Lung (tissue), 12 donors: Measurements from ENCODE around the gene GPATCH8. TPM values are rescaled to one million over a fixed set of nuclear protein-coding genes. Genes with fewer than 3 reads are reported as not detected.

Experiments used
- ATAC-seq: fragments of 200-7000 bp; cut with Tn5 transposase; one replicate; pipeline ENCODE4 v1.9.1; 2020; ENCODE audit warnings: moderate number of reproducible peaks; ENCODE audit not compliant: insufficient read depth, low FRiP score
- DNase-seq, 3 donors: peaks; one replicate each; pipeline ENCODE4 v3.0.0-alpha.2; 2013 to 2017
- H3K27ac ChIP-seq, 2 donors: one replicate each; pipeline ENCODE4 v1.5.1; 2013; ENCODE audit warnings: mild to moderate bottlenecking in 2 of 2, moderate library complexity in 2 of 2, control low read depth in 1 of 2, inconsistent platforms in 1 of 2, low read depth in 1 of 2, low read length in 1 of 2
- H3K27me3 ChIP-seq, 3 donors: one replicate each; pipeline ENCODE4 v1.5.1; 2013; ENCODE audit warnings: low read length in 2 of 3; ENCODE audit not compliant: control insufficient read depth in 3 of 3, insufficient read depth in 3 of 3
- H3K36me3 ChIP-seq, 4 donors: one replicate each; pipeline ENCODE4 v1.5.1; 2013; ENCODE audit warnings: low read length in 4 of 4, mild to moderate bottlenecking in 1 of 4, moderate library complexity in 1 of 4; ENCODE audit not compliant: control insufficient read depth in 4 of 4, insufficient read depth in 4 of 4
- H3K4me1 ChIP-seq, 5 donors: one replicate each; pipeline ENCODE4 v1.5.1; 2013; ENCODE audit warnings: low read length in 5 of 5, mild to moderate bottlenecking in 2 of 5, moderate library complexity in 1 of 5; ENCODE audit not compliant: control insufficient read depth in 5 of 5, insufficient read depth in 5 of 5
- H3K4me3 ChIP-seq: one replicate; pipeline ENCODE4 v1.5.1; 2013; ENCODE audit warnings: mild to moderate bottlenecking, control low read depth, moderate library complexity
- H3K9ac ChIP-seq, 2 donors: one replicate each; pipeline ENCODE4 v1.5.1; 2013; ENCODE audit warnings: low read length in 2 of 2, control low read depth in 1 of 2; ENCODE audit not compliant: insufficient read depth in 1 of 2
- H3K9me3 ChIP-seq, 4 donors: one replicate each; pipeline ENCODE4 v1.5.1; 2013; ENCODE audit warnings: low read length in 3 of 4, mild to moderate bottlenecking in 1 of 4, moderate library complexity in 1 of 4; ENCODE audit not compliant: control insufficient read depth in 4 of 4, insufficient read depth in 3 of 4
- CTCF ChIP-seq: IDR thresholded peaks from 2 replicates; pipeline ENCODE4 v1.5.1; 2012; ENCODE audit warnings: mild to moderate bottlenecking; ENCODE audit errors: control extremely low read depth, extremely low read depth
- WGBS, 2 donors: extraction: QIAGEN DNeasy Blood & Tissue Kit; methylation state at CpG; one replicate each; pipeline ENCODE4 v1.1.7; 2013; 5-methylcytosine and 5-hydroxymethylcytosine counted together
- polyA plus RNA-seq, 2 donors: library from polyadenylated mRNA; stranded (reverse); fragments of 200-250 nt; gene quantifications; one replicate each; pipeline ENCODE4 v1.2.1, GENCODE V29; 2013
- total RNA-seq, 2 donors: library from RNA; depleted of rRNA in 1 of 2; stranded (reverse); fragments of >200 nt in 1 of 2; gene quantifications; one replicate each; pipeline ENCODE4 v1.2.1, GENCODE V29; 2014 to 2021
- donor health status: control.
- donor health status: control.
- donor health status: Bipolar disorder and iron deficiency.
- donor health status: healthy.
- donor health status: DM: yes; HTN: yes; CAD: no.

GPATCH8 gene
- total and polyA plus RNA-seq, 4 donors, result 8.9 to 62.0 (median 23.8) TPM

GRCh38 chr17:44417553-44417952 lies 85.7 kb downstream of the GPATCH8 start:
- TF ChIP-seq CTCF, result no peak
- Histone ChIP-seq H3K9ac (no peak overlapping the region), H3K4me3 (no peak overlapping the region), H3K27ac (no peak overlapping the region), H3K27me3 (no peaks in the 10 kb centered on the region), H3K36me3 (peaks cover 0 to 27% (median 8%) of the 10 kb centered on the region in 4 donors), H3K4me1 (no peaks in the 10 kb centered on the region), H3K9me3 (no peaks in the 10 kb centered on the region)
- WGBS, 2 donors, result 74 to 81% methylated on average over 2 of the region's 2 CpGs
- ATAC-seq (peak; percentile 58), DNase-seq (no peak)

DNA sequence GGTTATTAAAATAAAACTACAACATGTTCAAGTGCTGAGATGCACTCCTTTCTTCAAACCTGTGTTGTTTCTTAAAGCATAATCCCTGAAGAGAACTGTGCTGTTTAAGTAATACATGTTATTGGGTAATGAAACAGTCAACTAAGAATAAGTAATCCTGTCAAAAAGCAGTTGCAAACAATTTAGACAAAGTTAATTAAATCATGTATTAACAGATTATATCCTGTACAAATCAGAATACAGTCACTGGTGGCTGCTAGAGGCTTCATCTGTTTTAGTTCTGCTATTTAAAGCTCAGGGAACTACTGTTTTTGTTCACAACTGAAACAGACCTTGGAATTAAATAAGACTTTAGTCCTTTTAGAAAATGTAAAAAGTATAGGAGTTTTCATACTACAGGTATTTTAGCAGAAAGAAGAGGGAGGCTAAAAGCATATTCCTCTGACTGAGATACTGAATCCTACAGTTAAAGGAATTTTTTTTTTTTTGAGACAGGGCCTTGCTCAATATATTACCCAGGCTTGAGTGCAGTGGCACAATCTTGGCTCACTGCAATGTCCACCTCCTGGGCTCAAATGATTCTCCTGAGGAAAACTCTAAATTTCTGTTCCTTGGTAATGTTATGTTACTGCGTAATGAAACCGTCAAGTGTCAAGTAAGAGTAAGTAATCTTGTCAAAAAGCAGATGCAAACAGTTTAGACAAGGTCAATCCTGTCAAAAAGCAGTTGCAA lies 86.5 kb downstream of the GPATCH8 start:
- Histone ChIP-seq H3K9ac (no peak overlapping the region), H3K4me3 (no peak overlapping the region), H3K9me3 (no peaks in the 10 kb centered on the region), H3K36me3 (peaks cover 0 to 28% (median 8%) of the 10 kb centered on the region in 4 donors), H3K4me1 (no peaks in the 10 kb centered on the region), H3K27ac (no peak overlapping the region), H3K27me3 (no peaks in the 10 kb centered on the region)
- WGBS, 2 donors, result 92 to 94% methylated on average over 2 of the region's 2 CpGs
- no peak for ATAC-seq
- DNase-seq, result no peak
- TF ChIP-seq CTCF, result no peak

DNA sequence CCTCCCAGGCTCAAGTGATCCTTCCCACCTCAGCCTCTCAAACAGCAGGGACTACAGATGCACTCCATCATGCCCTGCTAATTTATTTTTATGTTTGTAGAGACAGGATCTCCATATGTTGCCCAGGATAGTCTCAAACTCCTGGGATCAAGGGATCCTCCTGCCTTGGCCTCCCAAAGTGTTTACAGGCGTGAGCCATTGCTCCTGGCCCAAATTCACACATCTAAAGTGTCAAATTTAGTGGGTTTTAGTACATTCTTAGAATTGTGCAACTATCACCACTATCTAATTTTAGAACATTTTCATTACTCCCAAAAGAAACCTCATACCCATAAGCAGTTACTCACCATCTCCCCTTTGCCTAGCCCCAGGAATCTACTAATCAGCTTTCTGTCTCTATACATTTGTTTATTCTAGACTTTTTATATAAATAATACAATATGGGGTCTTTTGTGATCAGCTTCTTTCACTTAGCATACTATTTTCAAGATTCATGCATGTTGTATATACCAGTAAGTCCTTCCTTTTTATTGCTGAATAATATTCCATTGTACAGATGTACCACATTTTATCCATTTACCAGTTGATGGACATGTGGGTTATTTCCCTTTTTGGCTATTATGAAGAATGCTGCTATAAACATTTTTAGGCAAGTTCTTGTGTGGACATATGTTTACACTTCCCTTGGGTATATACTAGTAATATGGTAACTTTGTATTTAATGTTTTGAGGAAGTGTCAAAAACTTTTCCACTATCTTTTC lies 88.6 kb downstream of the GPATCH8 start:
- WGBS, 2 donors, result 95 to 98% methylated on average over 1 of the region's 1 CpG
- no peak overlapping the region for H3K4me3 ChIP-seq
- peaks cover 0 to 29% (median 5%) of the 10 kb centered on the region in 4 donors for H3K36me3 ChIP-seq
- no peaks in the 10 kb centered on the region for H3K4me1 ChIP-seq
- ATAC-seq (no peak), DNase-seq (no peak)
- no peak overlapping the region for H3K27ac ChIP-seq
- no peaks in the 10 kb centered on the region for H3K27me3 ChIP-seq
- no peak for TF ChIP-seq CTCF
- H3K9ac ChIP-seq, result no peak overlapping the region
- H3K9me3 ChIP-seq, result no peaks in the 10 kb centered on the region
